Tibial nerve (tissue), 4 donors: Measurements from ENCODE around the gene MLN. TPM values are rescaled to one million over a fixed set of nuclear protein-coding genes. Genes with fewer than 3 reads are reported as not detected.

Experiments
- DNase-seq, 2 donors: peaks; one replicate each; pipeline ENCODE4 v3.0.0-alpha.2; 2019; ENCODE audit warnings: low spot score in 2 of 2
- H3K27ac ChIP-seq, 4 donors: fragments of 200-600 bp; sonication (generic) in 3 of 4; one replicate each; pipeline ENCODE4 v1.5.1; 2017 to 2019; ENCODE audit warnings: mild to moderate bottlenecking in 1 of 4
- H3K27me3 ChIP-seq, 2 donors: fragments of 200-600 bp; sonication (generic) in 1 of 2; one replicate each; pipeline versions ENCODE4 v1.5.1 to v1.6.0; 2017 to 2019
- H3K36me3 ChIP-seq, 3 donors: fragments of 200-600 bp; sonication (generic); one replicate each; pipeline ENCODE4 v1.5.1; 2018 to 2019
- H3K4me1 ChIP-seq, 4 donors: fragments of 200-600 bp; sonication (generic) in 3 of 4; one replicate each; pipeline ENCODE4 v1.5.1; 2017 to 2019
- H3K4me3 ChIP-seq, 4 donors: fragments of 200-600 bp; sonication (generic) in 3 of 4; one replicate each; pipeline ENCODE4 v1.5.1; 2017 to 2019; ENCODE audit warnings: mild to moderate bottlenecking in 1 of 4, moderate library complexity in 1 of 4
- H3K9me3 ChIP-seq, 4 donors: fragments of 200-600 bp; sonication (generic) in 3 of 4; one replicate each; pipeline ENCODE4 v1.5.1; 2017 to 2019
- EP300 ChIP-seq, 2 donors: sonication (generic); formaldehyde crosslinking; IDR thresholded peaks; one replicate each; pipeline ENCODE4 v1.6.1; 2017; ENCODE audit warnings: antibody characterized with exemption in 2 of 2, mild to moderate bottlenecking in 1 of 2
- POLR2A ChIP-seq, 2 donors: fragments of 450-650 bp; IDR thresholded peaks; one replicate each; pipeline ENCODE4 v1.6.1; 2017; ENCODE audit warnings: antibody characterized with exemption in 2 of 2, mild to moderate bottlenecking in 2 of 2, moderate library complexity in 2 of 2
- WGBS, 2 donors: methylation state at CpG; one replicate each; pipeline ENCODE4 v1.1.5; 2018; 5-methylcytosine and 5-hydroxymethylcytosine counted together
- total RNA-seq, 4 donors: library from RNA; depleted of rRNA; stranded (reverse); fragments of >200 nt; gene quantifications; one replicate each; pipeline ENCODE4 v1.1.0, GENCODE V29; 2016
- TF ChIP-seq, protein P1 (sequence below), 5 experiments: fragments of 200-600 bp in 3 of 5; fragments of 450-650 bp in 2 of 5; sonication (generic) in 3 of 5; IDR thresholded peaks; one replicate each; pipeline ENCODE4 v1.5.1; 2016 to 2019; ENCODE audit warnings: antibody characterized with exemption in 5 of 5, mild to moderate bottlenecking in 3 of 5, moderate library complexity in 2 of 5

MLN gene
- total RNA-seq, 4 donors from 2014 or later = not detected

- TF ChIP-seq, protein P1, sequence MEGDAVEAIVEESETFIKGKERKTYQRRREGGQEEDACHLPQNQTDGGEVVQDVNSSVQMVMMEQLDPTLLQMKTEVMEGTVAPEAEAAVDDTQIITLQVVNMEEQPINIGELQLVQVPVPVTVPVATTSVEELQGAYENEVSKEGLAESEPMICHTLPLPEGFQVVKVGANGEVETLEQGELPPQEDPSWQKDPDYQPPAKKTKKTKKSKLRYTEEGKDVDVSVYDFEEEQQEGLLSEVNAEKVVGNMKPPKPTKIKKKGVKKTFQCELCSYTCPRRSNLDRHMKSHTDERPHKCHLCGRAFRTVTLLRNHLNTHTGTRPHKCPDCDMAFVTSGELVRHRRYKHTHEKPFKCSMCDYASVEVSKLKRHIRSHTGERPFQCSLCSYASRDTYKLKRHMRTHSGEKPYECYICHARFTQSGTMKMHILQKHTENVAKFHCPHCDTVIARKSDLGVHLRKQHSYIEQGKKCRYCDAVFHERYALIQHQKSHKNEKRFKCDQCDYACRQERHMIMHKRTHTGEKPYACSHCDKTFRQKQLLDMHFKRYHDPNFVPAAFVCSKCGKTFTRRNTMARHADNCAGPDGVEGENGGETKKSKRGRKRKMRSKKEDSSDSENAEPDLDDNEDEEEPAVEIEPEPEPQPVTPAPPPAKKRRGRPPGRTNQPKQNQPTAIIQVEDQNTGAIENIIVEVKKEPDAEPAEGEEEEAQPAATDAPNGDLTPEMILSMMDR (IDR thresholded peaks at IDR 0.05) = no peak
- no peak for TF ChIP-seq POLR2A (IDR thresholded peaks at IDR 0.05)
- no peak for TF ChIP-seq EP300 (IDR thresholded peaks at IDR 0.05)
- no peaks in the 10 kb centered on the region for H3K36me3 ChIP-seq
- WGBS, 2 donors = 54 to 55% methylated on average over 13 of the region's 13 CpGs
- no peaks in the 10 kb centered on the region for H3K9me3 ChIP-seq
- no peak for DNase-seq
- peak overlapping the region in 3 of 4 donors; percentile 53 to 79 (median 75) for H3K27ac ChIP-seq
- peaks cover 0 to 32% (median 3%) of the 10 kb centered on the region in 4 donors for H3K4me1 ChIP-seq
- no peaks in the 10 kb centered on the region for H3K27me3 ChIP-seq
- H3K4me3 ChIP-seq = no peak overlapping the region
Observed at GRCh38 chr6:33744895-33745546, 58.8 kb downstream of the MLN start.

Other genes with a start within 250 kb of the MLN start
- gene BAK1, start 223.7 kb downstream of the MLN start, total RNA-seq = 10 to 100 TPM in 2 of 4 donors, 1 to 10 TPM in 2; 7.9 to 15.3 (median 10.1) TPM
- gene ITPR3, start 182.7 kb downstream of the MLN start, total RNA-seq = 100 to 1,000 TPM in 2 of 4 donors, 10 to 100 TPM in 2; 76.8 to 101 (median 93.9) TPM
- gene UQCC2, start 92.3 kb downstream of the MLN start, total RNA-seq = 10 to 100 TPM; 14.5 to 29.7 (median 23.4) TPM
- gene IP6K3, start 57.1 kb downstream of the MLN start, total RNA-seq = 1 to 10 TPM in 3 of 4 donors, under 1 TPM in 1; 0.39 to 3.0 (median 1.7) TPM
- 10 to 100 TPM; 55.7 to 97.8 (median 70.1) TPM for gene LEMD2, start 14.9 kb downstream of the MLN start, total RNA-seq